D721Med (cell line): Measurements from ENCODE around the gene TTC7B.
"Not testable (repeated sequence)": the region's sequence is repeated elsewhere in the genome, so short reads cannot be mapped to it uniquely, and the experiment has no call there.

Experiments
- DNase-seq: peaks from one replicate; pipeline ENCODE4 v3.0.0; 2011; ENCODE audit warnings: low spot score; ENCODE audit not compliant: insufficient read length
- FAIRE-seq: peaks from 2 replicates; lab custom pipeline; 2011; peaks lifted over from hg19 to GRCh38; lab: Jason Lieb, UNC
- CTCF ChIP-seq: IDR thresholded peaks from 2 replicates; pipeline ENCODE4 v1.5.1; 2012; ENCODE audit warnings: mild to moderate bottlenecking, control low read depth; ENCODE audit not compliant: insufficient read depth; ENCODE audit errors: missing control alignments

The TTC7B gene

GRCh38 chr14:90839889-90840266 is 23.6 kb upstream of the TTC7B start:
- TF ChIP-seq CTCF = no peak
- no peak for DNase-seq
- FAIRE-seq = no peak

GRCh38 chr14:90839024-90839888 is 23.0 kb upstream of the TTC7B start:
- no peak for FAIRE-seq
- no peak for TF ChIP-seq CTCF
- no peak for DNase-seq

GRCh38 chr14:90838531-90838930 is 22.3 kb upstream of the TTC7B start:
- not testable (repeated sequence) for FAIRE-seq, DNase-seq

GRCh38 chr14:90837355-90837754 is 21.1 kb upstream of the TTC7B start:
- no peak for FAIRE-seq
- no peak for DNase-seq
- no peak for TF ChIP-seq CTCF

GRCh38 chr14:90836692-90837063 is 20.4 kb upstream of the TTC7B start:
- FAIRE-seq (no peak), DNase-seq (no peak)
- no peak for TF ChIP-seq CTCF

GRCh38 chr14:90831821-90832220 is 15.6 kb upstream of the TTC7B start:
- TF ChIP-seq CTCF = no peak
- FAIRE-seq = no peak

GRCh38 chr14:90830931-90831701 is 14.9 kb upstream of the TTC7B start:
- DNase-seq (no peak), FAIRE-seq (no peak)
- no peak for TF ChIP-seq CTCF

More at GRCh38 chr14:90831821-90832220, 15.6 kb upstream of the TTC7B start:
- DNase-seq = no peak
